ENCODE data around the gene SEC24C. TPM values are rescaled to one million over a fixed set of nuclear protein-coding genes. Genes with fewer than 3 reads are reported as not detected.

Gene SEC24C
- total RNA-seq, 4 donors from 2014 or later, result 42.4 to 61.3 (median 53.5) TPM

DNA sequence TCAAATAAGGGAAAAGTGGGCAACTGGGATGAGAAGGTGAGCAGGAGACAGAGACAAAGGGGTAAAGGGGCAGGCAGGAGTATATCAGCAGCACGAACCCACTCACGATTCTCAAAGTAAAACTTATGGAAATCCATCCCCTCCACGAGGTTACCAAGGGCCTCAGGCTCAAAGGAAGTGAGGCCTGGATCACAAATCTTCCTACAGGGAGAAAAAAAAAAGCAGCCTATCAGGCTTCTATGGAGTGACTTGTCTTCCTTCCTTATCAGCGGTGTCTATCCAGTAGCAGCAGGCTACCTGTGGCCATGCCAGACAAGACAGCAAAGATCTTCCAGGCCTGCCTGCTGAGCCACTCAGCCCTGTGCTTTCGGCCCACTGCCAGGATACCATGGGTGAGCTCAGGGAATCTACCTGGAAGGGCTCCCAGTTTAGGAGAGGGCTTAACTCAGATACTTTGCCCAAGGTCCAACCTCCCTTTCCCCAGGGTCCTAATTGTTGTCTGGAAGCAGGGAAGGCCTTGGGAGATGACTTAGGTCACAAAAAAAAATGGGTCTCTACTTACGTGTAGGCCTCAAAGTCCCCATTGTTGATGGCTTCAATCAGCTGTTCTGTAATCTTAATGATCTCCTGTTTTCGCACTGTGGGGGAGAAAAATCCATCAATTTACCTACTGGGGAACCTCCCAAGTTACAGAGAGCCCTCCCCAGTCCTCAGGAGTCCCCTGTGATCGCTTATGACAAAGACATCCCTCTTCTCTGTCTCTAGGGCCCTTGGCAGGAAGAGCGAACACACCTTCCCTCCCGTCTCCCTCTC lies 73.0 kb downstream of the SEC24C start:
- TF ChIP-seq, protein P1, sequence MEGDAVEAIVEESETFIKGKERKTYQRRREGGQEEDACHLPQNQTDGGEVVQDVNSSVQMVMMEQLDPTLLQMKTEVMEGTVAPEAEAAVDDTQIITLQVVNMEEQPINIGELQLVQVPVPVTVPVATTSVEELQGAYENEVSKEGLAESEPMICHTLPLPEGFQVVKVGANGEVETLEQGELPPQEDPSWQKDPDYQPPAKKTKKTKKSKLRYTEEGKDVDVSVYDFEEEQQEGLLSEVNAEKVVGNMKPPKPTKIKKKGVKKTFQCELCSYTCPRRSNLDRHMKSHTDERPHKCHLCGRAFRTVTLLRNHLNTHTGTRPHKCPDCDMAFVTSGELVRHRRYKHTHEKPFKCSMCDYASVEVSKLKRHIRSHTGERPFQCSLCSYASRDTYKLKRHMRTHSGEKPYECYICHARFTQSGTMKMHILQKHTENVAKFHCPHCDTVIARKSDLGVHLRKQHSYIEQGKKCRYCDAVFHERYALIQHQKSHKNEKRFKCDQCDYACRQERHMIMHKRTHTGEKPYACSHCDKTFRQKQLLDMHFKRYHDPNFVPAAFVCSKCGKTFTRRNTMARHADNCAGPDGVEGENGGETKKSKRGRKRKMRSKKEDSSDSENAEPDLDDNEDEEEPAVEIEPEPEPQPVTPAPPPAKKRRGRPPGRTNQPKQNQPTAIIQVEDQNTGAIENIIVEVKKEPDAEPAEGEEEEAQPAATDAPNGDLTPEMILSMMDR (IDR thresholded peaks at IDR 0.05), result no peak
- TF ChIP-seq POLR2A (IDR thresholded peaks at IDR 0.05; ENCODE audit: low read depth), result no peak
- TF ChIP-seq EP300 (IDR thresholded peaks at IDR 0.05), result no peak
- no peak for TF ChIP-seq POLR2AphosphoS5 (IDR thresholded peaks at IDR 0.05)
- Histone ChIP-seq H3K4me3 (no peak overlapping the region), H3K36me3 (peaks cover 34 to 87% (median 59%) of the 10 kb centered on the region in 4 donors), H3K27ac (replicated peaks in 1 of 4) (peak overlapping the region; percentile 35 to 78 (median 58)), H3K4me1 (peaks cover 9 to 43% (median 37%) of the 10 kb centered on the region in 4 donors), H3K27me3 (no peaks in the 10 kb centered on the region), H3K9me3 (no peaks in the 10 kb centered on the region)
- intact Hi-C loops (cut with DNase I), result no loop called here
- 83% methylated on average over 10 of the region's 10 CpGs for WGBS
- no peak for DNase-seq (ENCODE audit: extremely low spot score)

DNA sequence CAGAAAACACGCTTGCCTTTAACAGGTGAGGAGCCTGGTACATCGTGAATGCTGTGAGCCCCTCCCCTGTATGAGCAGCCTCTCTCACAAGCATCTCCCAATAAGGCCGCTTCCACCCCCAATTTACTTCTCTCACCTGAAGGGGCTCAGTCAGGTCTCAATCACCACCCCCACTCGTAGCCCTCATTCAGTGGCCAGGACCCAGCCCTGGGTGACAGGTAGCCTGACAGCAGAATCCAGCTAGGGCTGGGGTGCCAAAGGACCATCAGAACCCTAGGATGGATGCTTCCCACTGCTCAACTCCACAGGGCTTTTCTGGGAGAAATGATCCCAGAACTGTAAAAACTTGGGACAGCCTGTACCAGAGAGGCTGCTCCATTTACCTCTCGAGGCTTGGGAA lies 73.7 kb downstream of the SEC24C start:
- TF ChIP-seq EP300 (IDR thresholded peaks at IDR 0.05) (no peak), POLR2AphosphoS5 (IDR thresholded peaks at IDR 0.05) (no peak), POLR2A (IDR thresholded peaks at IDR 0.05; ENCODE audit: low read depth) (no peak)
- TF ChIP-seq, protein P1 (IDR thresholded peaks at IDR 0.05), result no peak
- 91% methylated on average over 5 of the region's 5 CpGs for WGBS
- Histone ChIP-seq H3K4me3 (no peak overlapping the region), H3K36me3 (peaks cover 34 to 91% (median 64%) of the 10 kb centered on the region in 4 donors), H3K27ac (replicated peaks in 1 of 4) (peak overlapping the region; percentile 35 to 78 (median 58)), H3K4me1 (peaks cover 9 to 37% (median 32%) of the 10 kb centered on the region in 4 donors), H3K9me3 (no peaks in the 10 kb centered on the region), H3K27me3 (no peaks in the 10 kb centered on the region)
- intact Hi-C loops (cut with DNase I), result no loop called here
- no peak for DNase-seq (ENCODE audit: extremely low spot score)

DNA sequence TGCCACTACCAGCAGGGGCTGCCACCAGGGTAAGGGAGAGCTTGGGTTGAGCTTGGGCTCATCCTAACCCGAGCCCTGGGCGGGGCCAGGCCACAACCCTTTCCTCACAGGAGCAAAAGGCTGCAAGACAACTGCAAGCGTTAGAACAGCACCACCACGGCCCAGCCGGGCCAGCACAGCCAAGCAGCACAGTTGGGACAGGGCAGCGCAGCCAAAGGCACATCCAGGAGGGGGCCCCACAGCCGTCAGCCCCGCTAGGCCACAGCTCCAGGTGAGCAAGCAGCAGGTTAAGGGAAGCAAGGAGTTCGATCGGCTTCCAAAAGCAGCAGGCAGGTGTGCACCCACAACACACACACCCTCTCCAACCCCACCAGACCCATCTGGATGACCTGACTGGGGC lies 74.2 kb downstream of the SEC24C start:
- intact Hi-C loops (cut with DNase I), result no loop called here
- Histone ChIP-seq H3K9me3 (no peaks in the 10 kb centered on the region), H3K36me3 (peaks cover 34 to 91% (median 64%) of the 10 kb centered on the region in 4 donors), H3K27ac (replicated peaks in 1 of 4) (peak overlapping the region in 3 of 4 donors; percentile 20 to 78 (median 35)), H3K27me3 (no peaks in the 10 kb centered on the region), H3K4me3 (no peak overlapping the region), H3K4me1 (peaks cover 9 to 37% (median 32%) of the 10 kb centered on the region in 4 donors)
- no peak for TF ChIP-seq POLR2AphosphoS5 (IDR thresholded peaks at IDR 0.05)
- TF ChIP-seq POLR2A (IDR thresholded peaks at IDR 0.05; ENCODE audit: low read depth), result no peak
- no peak for TF ChIP-seq EP300 (IDR thresholded peaks at IDR 0.05)
- TF ChIP-seq, protein P1 (IDR thresholded peaks at IDR 0.05), result no peak
- 83% methylated on average over 9 of the region's 10 CpGs for WGBS
- DNase-seq (ENCODE audit: extremely low spot score), result no peak

DNA sequence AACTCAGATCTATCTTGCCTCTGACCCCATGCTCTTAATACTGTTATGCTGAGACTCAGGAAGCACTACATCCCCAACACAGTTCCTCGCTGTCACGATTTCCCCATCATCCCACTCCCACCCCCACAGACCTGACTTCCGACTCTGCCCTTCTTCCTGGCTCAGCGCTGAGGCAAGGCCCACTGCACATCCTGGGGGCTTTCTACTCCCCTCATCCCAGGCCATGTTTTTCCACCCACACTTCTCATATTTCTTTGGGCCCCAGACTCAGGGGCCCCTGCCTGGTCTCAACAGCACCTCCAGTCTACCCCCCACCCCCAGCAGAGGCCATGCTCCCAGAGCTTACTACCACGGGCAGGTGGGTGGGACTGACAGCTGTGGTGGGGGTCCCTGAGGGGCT lies 74.9 kb downstream of the SEC24C start:
- Histone ChIP-seq H3K27ac (replicated peaks in 1 of 4) (peak overlapping the region; percentile 61 to 78 (median 70)), H3K27me3 (no peaks in the 10 kb centered on the region), H3K4me3 (no peak overlapping the region), H3K9me3 (no peaks in the 10 kb centered on the region), H3K36me3 (peaks cover 39 to 91% (median 61%) of the 10 kb centered on the region in 4 donors), H3K4me1 (peaks cover 9 to 37% (median 32%) of the 10 kb centered on the region in 4 donors)
- 64% methylated on average over 4 of the region's 5 CpGs for WGBS
- TF ChIP-seq EP300 (IDR thresholded peaks at IDR 0.05) (no peak), POLR2AphosphoS5 (IDR thresholded peaks at IDR 0.05) (no peak)
- intact Hi-C loops (cut with DNase I), result no loop called here
- DNase-seq (ENCODE audit: extremely low spot score), result no peak

DNA sequence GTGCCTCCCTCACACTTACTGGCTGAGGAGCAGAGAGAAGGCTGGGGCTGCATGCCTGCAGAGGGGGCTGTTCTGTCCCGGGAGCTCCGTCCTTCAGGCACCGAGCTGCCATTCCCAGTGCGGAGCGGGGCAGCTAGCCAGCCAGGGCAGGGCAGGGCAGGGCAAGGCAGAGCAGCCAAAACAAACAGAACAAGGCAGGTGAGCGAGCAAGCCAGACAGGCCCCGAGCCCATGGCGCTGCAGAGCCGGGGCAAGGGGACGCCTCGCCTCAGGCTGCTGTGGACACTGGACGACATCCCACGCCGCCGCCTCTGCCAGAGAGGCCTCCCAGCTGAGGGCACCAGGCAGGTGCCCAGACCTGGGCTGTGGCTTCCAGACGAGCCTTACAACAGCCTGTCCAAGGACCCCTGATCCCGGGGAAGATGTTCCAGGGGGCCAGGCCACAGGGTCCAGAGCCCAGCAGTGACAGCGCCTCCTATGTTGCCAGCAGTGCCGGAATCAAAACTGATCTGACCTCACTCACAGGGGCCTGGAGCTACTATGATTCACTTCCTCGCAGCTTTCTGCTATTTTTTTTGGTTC lies 75.4 kb downstream of the SEC24C start:
- peaks cover 9 to 37% (median 32%) of the 10 kb centered on the region in 4 donors for H3K4me1 ChIP-seq
- WGBS, result 74% methylated on average over 15 of the region's 20 CpGs
- TF ChIP-seq POLR2AphosphoS5 (IDR thresholded peaks at IDR 0.05) (peak; percentile 15 to 24), POLR2A (IDR thresholded peaks at IDR 0.05; ENCODE audit: low read depth) (no peak), EP300 (IDR thresholded peaks at IDR 0.05) (no peak)
- TF ChIP-seq, protein P1 (IDR thresholded peaks at IDR 0.05), result no peak
- H3K27ac ChIP-seq (replicated peaks in 1 of 4), result peak overlapping the region; percentile 61 to 78 (median 70)
- no peaks in the 10 kb centered on the region for H3K27me3 ChIP-seq
- H3K36me3 ChIP-seq, result peaks cover 37 to 91% (median 62%) of the 10 kb centered on the region in 4 donors
- intact Hi-C loops (cut with DNase I), result no loop called here
- no peak overlapping the region for H3K4me3 ChIP-seq
- DNase-seq (ENCODE audit: extremely low spot score), result no peak
- H3K9me3 ChIP-seq, result no peaks in the 10 kb centered on the region

Data from esophagus muscularis mucosa (tissue), 4 donors.